GM12878 (cell line): Measurements from ENCODE around the gene FAM13C.

Experiments used
- BCL3 ChIP-seq: IDR thresholded peaks from 2 replicates; pipeline ENCODE4 v1.6.1; 2011; ENCODE audit warnings: borderline replicate concordance, low read depth, mild to moderate bottlenecking, moderate library complexity, low read length; ENCODE audit not compliant: insufficient read depth, poor library complexity, severe bottlenecking
- EP300 ChIP-seq, 2 experiments: fragments of 150-350 bp in 1 of 2; IDR thresholded peaks; 2 replicates each; pipeline ENCODE4 v1.6.1; 2011 to 2012; ENCODE audit warnings: low read depth in 2 of 2, low read length in 2 of 2, borderline replicate concordance in 1 of 2, improper control_type of control experiment in 1 of 2, inconsistent platforms in 1 of 2; ENCODE audit not compliant: control insufficient read depth in 1 of 2
- HDAC2 ChIP-seq: fragments of 200-600 bp; sonication (generic); IDR thresholded peaks from 2 replicates; pipeline ENCODE4 v1.6.1; 2017
- ZNF24 ChIP-seq: fragments of 450-650 bp; IDR thresholded peaks from 2 replicates; pipeline ENCODE4 v1.6.1; 2017; ENCODE audit warnings: antibody characterized with exemption, mild to moderate bottlenecking

DNA sequence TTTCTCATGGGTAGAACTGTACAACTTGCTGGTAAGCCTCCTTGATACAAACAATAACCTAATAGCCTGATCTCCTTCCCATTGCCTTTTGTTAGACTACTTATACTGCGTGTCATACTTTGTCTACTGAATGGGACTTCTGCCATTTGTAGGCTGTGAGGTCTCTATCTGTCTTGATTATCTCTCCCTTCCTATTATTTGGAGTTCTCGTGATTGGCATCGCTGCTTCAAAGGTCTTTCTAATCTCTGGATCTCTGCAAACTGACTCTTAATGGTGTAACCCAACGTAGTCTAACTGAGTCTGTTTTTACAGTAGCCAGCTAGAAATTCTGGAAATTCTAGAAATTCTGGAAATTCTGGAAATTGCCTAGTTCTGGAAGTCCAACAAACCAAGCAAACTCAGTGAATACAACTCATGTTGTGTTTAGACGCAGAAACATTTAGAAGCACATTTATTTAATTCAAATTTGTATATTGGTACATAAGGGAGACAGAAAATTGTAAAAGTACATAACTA lies 156.1 kb downstream of the FAM13C start:
- TF ChIP-seq ZNF24 (no peak), BCL3 (no peak), EP300 (IDR thresholded peaks at IDR 0.05; ENCODE audit: borderline replicate concordance in 1 of 2, control insufficient read depth in 1 of 2, low read depth in 2 of 2, low read length in 2 of 2) (no peak), HDAC2 (no peak)
